GM23248 (cell line): ENCODE data around the gene ARAP2. TPM values are rescaled to one million over a fixed set of nuclear protein-coding genes. Genes with fewer than 3 reads are reported as not detected.

Source experiments
- DNase-seq: peaks from one replicate; pipeline ENCODE4 v3.0.0-alpha.2; 2015
- H2AFZ ChIP-seq: fragments of 200-600 bp; sonication (generic); 2 replicates; pipeline ENCODE4 v1.6.1; 2016; ENCODE audit warnings: antibody characterized with exemption
- H3F3A ChIP-seq: fragments of 200-600 bp; sonication (generic); 2 replicates; pipeline ENCODE4 v1.6.1; 2016; ENCODE audit warnings: mild to moderate bottlenecking, antibody characterized with exemption, mixed run types; ENCODE audit not compliant: insufficient read depth
- H3K27ac ChIP-seq: fragments of 200-600 bp; sonication (generic); 2 replicates; pipeline ENCODE4 v1.5.1; 2016; ENCODE audit warnings: mild to moderate bottlenecking
- H3K27me3 ChIP-seq: fragments of 200-600 bp; sonication (generic); replicated peaks from 2 replicates; pipeline ENCODE4 v1.6.1; 2016; ENCODE audit warnings: mild to moderate bottlenecking; ENCODE audit not compliant: insufficient read depth
- H3K36me3 ChIP-seq: fragments of 200-600 bp; sonication (generic); 2 replicates; pipeline ENCODE4 v1.6.1; 2016; ENCODE audit warnings: low read depth, mild to moderate bottlenecking
- H3K4me1 ChIP-seq: fragments of 200-600 bp; sonication (generic); 2 replicates; pipeline ENCODE4 v1.6.1; 2016; ENCODE audit warnings: mild to moderate bottlenecking; ENCODE audit not compliant: insufficient read depth
- H3K4me2 ChIP-seq: fragments of 200-600 bp; sonication (generic); one replicate; pipeline ENCODE4 v1.6.1; 2016; ENCODE audit warnings: mild to moderate bottlenecking; ENCODE audit not compliant: unreplicated experiment
- H3K4me3 ChIP-seq: fragments of 200-600 bp; sonication (generic); 2 replicates; pipeline ENCODE4 v1.5.1; 2016; ENCODE audit warnings: mild to moderate bottlenecking
- H3K79me2 ChIP-seq: fragments of 200-600 bp; sonication (generic); 2 replicates; pipeline ENCODE4 v1.6.1; 2016; ENCODE audit warnings: mild to moderate bottlenecking; ENCODE audit not compliant: insufficient read depth
- H3K9ac ChIP-seq: fragments of 200-600 bp; sonication (generic); 2 replicates; pipeline ENCODE4 v1.6.1; 2016; ENCODE audit warnings: mild to moderate bottlenecking
- H3K9me2 ChIP-seq: fragments of 200-600 bp; sonication (generic); 2 replicates; pipeline ENCODE4 v1.6.1; 2016; ENCODE audit warnings: mixed run types, mild to moderate bottlenecking, moderate library complexity; ENCODE audit not compliant: insufficient read depth
- H3K9me3 ChIP-seq: fragments of 200-600 bp; sonication (generic); one replicate; pipeline ENCODE4 v1.6.1; 2017; ENCODE audit warnings: low read depth
- H4K20me1 ChIP-seq: fragments of 200-600 bp; sonication (generic); 2 replicates; pipeline ENCODE4 v1.6.0; 2016; ENCODE audit not compliant: insufficient read depth
- EZH2 ChIP-seq: fragments of 200-600 bp; sonication (generic); IDR thresholded peaks from 2 replicates; pipeline ENCODE4 v1.6.1; 2018; ENCODE audit warnings: antibody characterized with exemption, mild to moderate bottlenecking; ENCODE audit not compliant: insufficient read depth, poor library complexity, severe bottlenecking
- EZH2phosphoT487 ChIP-seq: fragments of 200-600 bp; sonication (generic); IDR thresholded peaks from 2 replicates; pipeline ENCODE4 v1.6.1; 2018; ENCODE audit warnings: antibody characterized with exemption, moderate library complexity, mild to moderate bottlenecking, low read depth; ENCODE audit not compliant: insufficient read depth
- WGBS, 2 experiments: methylation state at CpG; one replicate each; pipeline ENCODE4 v1.1.6; 2015 to 2017; ENCODE audit warnings: low lambda C conversion rate in 2 of 2, low coverage in 1 of 2; ENCODE audit errors: missing lambda C conversion rate in 2 of 2; 5-methylcytosine and 5-hydroxymethylcytosine counted together
- in situ Hi-C: fragments of 300-500 bp; cut with MboI; formaldehyde crosslinking; loops from 2 replicates; pipeline ENCODE4 v1.15.0; 2020
- polyA plus RNA-seq: library from polyadenylated mRNA; unstranded; fragments of >200 nt; fragmentation: Nextera tagmentation; extraction: Ambion mirVana; gene quantifications from 2 replicates; pipeline ENCODE4 v1.2.1, GENCODE V29; 2016
- total RNA-seq: library from RNA; depleted of rRNA; stranded (reverse); fragments of >200 nt; shearing (Covaris generic); gene quantifications from 2 replicates; pipeline ENCODE4 v1.2.3, GENCODE V29; 2014

Gene ARAP2
- total and polyA plus RNA-seq, 2 experiments from 2014 or later, result not detected

DNA sequence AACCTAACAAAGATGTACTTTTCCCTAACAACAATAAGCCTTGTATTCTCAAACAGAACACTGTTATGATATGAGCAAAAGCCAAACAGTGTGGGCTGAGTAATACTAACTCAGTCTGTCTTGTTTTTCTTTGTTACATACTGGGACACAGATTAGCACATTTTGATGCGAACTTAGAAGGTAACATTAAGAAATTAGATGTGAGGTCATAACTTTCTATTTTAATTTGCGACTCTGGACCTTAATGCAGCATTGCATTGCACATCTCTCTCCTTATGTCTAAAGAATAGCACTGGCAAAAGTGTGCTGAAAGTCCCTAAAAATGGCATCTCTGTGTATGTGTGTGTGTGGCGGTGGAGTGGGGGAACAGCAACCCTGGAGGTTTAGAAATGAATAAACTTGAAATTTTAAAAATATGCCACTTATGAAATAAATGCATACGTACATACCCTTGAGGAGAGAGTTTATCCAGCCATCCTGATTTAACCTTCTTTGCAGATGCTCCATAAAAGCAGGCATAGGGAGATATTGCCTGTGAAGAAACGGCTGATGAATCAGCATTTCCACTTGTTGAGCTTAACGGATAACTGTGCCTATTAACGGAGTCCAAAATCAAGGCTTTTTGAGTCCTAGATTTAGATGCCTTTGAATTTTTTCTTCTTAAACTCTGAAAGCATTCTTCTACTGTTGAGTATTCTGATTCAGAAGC is 34.2 kb downstream of the ARAP2 start:
- in situ Hi-C loops, result no loop called here
- 37 to 44% methylated on average over 7 of the region's 7 CpGs for WGBS, 2 experiments

DNA sequence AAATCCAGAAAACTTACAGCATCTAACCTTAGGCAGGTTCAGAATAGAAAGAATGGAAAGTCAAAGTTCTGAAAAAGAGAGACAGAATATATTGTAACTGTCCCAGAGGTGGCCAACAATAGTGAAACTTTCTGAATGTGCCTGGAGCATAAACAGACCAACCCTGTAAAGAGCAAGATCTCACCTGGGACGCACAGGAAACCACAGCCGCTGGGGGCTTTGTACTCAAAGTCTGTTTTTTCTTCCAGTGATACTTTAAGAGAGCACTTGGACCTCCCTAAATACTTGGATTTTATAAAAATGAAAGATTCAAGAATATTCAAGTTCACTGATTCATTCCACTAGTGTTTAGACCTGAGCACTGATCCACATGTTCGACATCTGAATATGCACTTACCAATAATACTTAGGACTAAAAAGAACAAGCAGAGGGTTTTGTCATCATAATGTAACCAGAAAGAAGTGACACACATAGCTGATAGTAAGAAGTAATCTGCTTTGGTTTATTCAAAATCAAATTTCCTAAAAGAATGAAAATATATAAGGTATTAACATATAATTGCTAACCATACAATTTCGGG is 35.3 kb downstream of the ARAP2 start:
- H3K9ac ChIP-seq, result no peak overlapping the region
- no peaks in the 10 kb centered on the region for H3K79me2 ChIP-seq
- H3F3A ChIP-seq, result no peaks in the 10 kb centered on the region
- H3K4me2 ChIP-seq, result no peak overlapping the region
- no peaks in the 10 kb centered on the region for H3K4me1 ChIP-seq
- no peaks in the 10 kb centered on the region for H3K36me3 ChIP-seq
- DNase-seq, result no peak
- in situ Hi-C loops, result no loop called here
- H3K4me3 ChIP-seq, result no peak overlapping the region
- 44 to 56% methylated on average over 4 of the region's 4 CpGs for WGBS, 2 experiments
- no peak overlapping the region for H2AFZ ChIP-seq
- H3K27me3 ChIP-seq, result no peaks in the 10 kb centered on the region
- H3K9me2 ChIP-seq, result no peaks in the 10 kb centered on the region
- H3K9me3 ChIP-seq, result no peaks in the 10 kb centered on the region
- H4K20me1 ChIP-seq, result no peaks in the 10 kb centered on the region
- no peak for TF ChIP-seq EZH2phosphoT487
- no peak for TF ChIP-seq EZH2
- no peak overlapping the region for H3K27ac ChIP-seq

More for the DNA sequence above, 34.2 kb downstream of the ARAP2 start:
- Histone ChIP-seq H3K9me2 (no peaks in the 10 kb centered on the region), H3F3A (no peaks in the 10 kb centered on the region), H3K79me2 (no peaks in the 10 kb centered on the region), H3K9me3 (no peaks in the 10 kb centered on the region), H3K4me3 (no peak overlapping the region), H3K36me3 (no peaks in the 10 kb centered on the region), H3K9ac (no peak overlapping the region), H3K4me1 (no peaks in the 10 kb centered on the region), H4K20me1 (no peaks in the 10 kb centered on the region), H2AFZ (no peak overlapping the region), H3K4me2 (no peak overlapping the region), H3K27ac (no peak overlapping the region), H3K27me3 (no peaks in the 10 kb centered on the region)
- no peak for TF ChIP-seq EZH2
- no peak for TF ChIP-seq EZH2phosphoT487
- no peak for DNase-seq

DNA sequence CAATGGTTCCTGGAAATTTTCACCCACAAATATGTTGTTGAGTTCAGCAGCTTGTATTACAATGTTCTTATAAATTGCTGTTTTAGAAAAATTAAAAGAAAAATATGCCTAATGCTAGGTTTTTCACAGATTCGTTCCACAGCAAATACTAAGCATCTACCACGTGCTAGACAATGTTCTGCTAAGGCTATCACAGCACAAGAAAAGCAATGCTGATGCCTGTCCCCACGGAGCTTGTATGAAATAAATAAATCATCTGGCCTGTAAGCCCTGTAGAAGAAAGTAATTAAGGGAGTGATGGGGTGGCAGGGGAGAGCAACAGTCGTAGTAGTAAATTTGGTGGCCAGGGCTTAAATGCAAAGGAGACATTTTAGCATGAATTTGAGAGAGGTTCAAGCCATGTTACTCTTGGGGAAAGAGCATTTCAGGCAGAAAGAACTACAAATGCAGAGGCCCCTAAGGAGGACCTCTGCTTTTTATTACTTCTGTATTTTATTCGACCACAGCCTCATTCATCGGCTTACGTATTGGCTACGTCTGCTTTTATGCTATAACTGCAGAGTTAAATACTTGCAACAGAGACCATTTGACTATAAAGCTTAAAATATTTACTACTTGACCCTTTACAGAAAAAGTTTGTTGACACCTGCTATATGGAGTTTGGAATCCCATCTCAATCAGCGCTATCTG is 36.3 kb downstream of the ARAP2 start:
- no peak overlapping the region for H3K27ac ChIP-seq
- no peak for DNase-seq
- H3K79me2 ChIP-seq, result no peaks in the 10 kb centered on the region
- H3K36me3 ChIP-seq, result no peaks in the 10 kb centered on the region
- H3K27me3 ChIP-seq, result no peaks in the 10 kb centered on the region
- no peaks in the 10 kb centered on the region for H3K9me3 ChIP-seq
- WGBS, 2 experiments, result 43% methylated on average over 9 of the region's 9 CpGs
- H3K4me3 ChIP-seq, result no peak overlapping the region
- no peak overlapping the region for H3K9ac ChIP-seq
- in situ Hi-C loops, result no loop called here
- TF ChIP-seq EZH2 (no peak), EZH2phosphoT487 (no peak)
- no peaks in the 10 kb centered on the region for H3K9me2 ChIP-seq
- H4K20me1 ChIP-seq, result no peaks in the 10 kb centered on the region
- no peaks in the 10 kb centered on the region for H3K4me1 ChIP-seq
- H3K4me2 ChIP-seq, result no peak overlapping the region
- no peak overlapping the region for H2AFZ ChIP-seq
- H3F3A ChIP-seq, result no peaks in the 10 kb centered on the region

DNA sequence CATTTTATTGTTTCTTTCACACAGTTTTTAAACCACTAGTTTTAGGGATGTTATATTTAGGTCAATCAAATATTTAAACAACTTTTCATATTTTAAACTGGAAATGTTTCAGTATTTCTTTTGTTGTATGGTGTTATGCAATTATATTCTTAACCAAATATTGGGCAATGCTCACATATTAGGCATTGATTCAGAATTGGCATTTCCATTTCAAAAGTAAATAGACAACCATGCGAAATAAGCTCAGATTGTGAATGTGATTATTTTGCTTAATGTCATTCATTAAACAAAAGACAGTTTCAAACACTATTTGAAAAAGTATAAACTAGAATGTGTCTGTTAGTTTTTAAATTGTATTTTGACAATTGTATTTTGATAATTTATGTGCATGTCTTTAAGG is 36.9 kb downstream of the ARAP2 start:
- WGBS, 2 experiments, result 0 to 10% methylated on average over 1 of the region's 1 CpG
- no peaks in the 10 kb centered on the region for H4K20me1 ChIP-seq
- H3K9ac ChIP-seq, result no peak overlapping the region
- H3K27ac ChIP-seq, result no peak overlapping the region
- no peaks in the 10 kb centered on the region for H3K36me3 ChIP-seq
- no peak overlapping the region for H3K4me3 ChIP-seq
- H3K4me1 ChIP-seq, result no peaks in the 10 kb centered on the region
- in situ Hi-C loops, result no loop called here
- H3K27me3 ChIP-seq, result no peaks in the 10 kb centered on the region
- H3K79me2 ChIP-seq, result no peaks in the 10 kb centered on the region
- H3K9me2 ChIP-seq, result no peaks in the 10 kb centered on the region
- DNase-seq, result no peak
- TF ChIP-seq EZH2, result no peak
- no peak for TF ChIP-seq EZH2phosphoT487
- H3K9me3 ChIP-seq, result no peaks in the 10 kb centered on the region
- H2AFZ ChIP-seq, result no peak overlapping the region
- no peaks in the 10 kb centered on the region for H3F3A ChIP-seq
- no peak overlapping the region for H3K4me2 ChIP-seq
